Colonic mucosa (tissue), 4 donors: ENCODE results near the gene RNF144A. TPM values are rescaled to one million over a fixed set of nuclear protein-coding genes. Genes with fewer than 3 reads are reported as not detected.

ENCODE experiments used
- DNase-seq: peaks from one replicate; pipeline ENCODE4 v3.0.0-alpha.2; 2020
- H3K27ac ChIP-seq: fragments of 200-600 bp; one replicate; pipeline ENCODE4 v1.8.0; 2021
- H3K27me3 ChIP-seq: fragments of 200-600 bp; one replicate; pipeline ENCODE4 v1.8.0; 2021
- H3K36me3 ChIP-seq: fragments of 200-600 bp; one replicate; pipeline ENCODE4 v1.8.0; 2021
- H3K4me1 ChIP-seq: fragments of 200-600 bp; one replicate; pipeline ENCODE4 v1.8.0; 2021; ENCODE audit warnings: mild to moderate bottlenecking
- H3K4me3 ChIP-seq: fragments of 200-600 bp; one replicate; pipeline ENCODE4 v1.8.0; 2021
- H3K9ac ChIP-seq, 2 donors: one replicate each; pipeline ENCODE4 v1.7.0; 2013; ENCODE audit warnings: control low read depth in 2 of 2, low read depth in 2 of 2, low read length in 2 of 2
- H3K9me3 ChIP-seq: fragments of 200-600 bp; one replicate; pipeline ENCODE4 v1.8.0; 2021
- intact Hi-C: fragments of 100-400 bp; cut with DNase I; formaldehyde crosslinking; loops from one replicate; pipeline ENCODE4 v1.14.1; 2022
- total RNA-seq, 2 donors: library from RNA; stranded (reverse); fragmentation: NEBNext Ultra II Directional in 1 of 2; extraction: Animal tissue kit (Norgen Biotek cat#: 25700) in 1 of 2; gene quantifications; one replicate each; pipeline ENCODE4 v1.2.1, GENCODE V29; 2021
- TF ChIP-seq, protein P1 (sequence below): fragments of 200-600 bp; IDR thresholded peaks from one replicate; pipeline ENCODE4 v1.8.0; 2022; ENCODE audit warnings: antibody characterized with exemption, mild to moderate bottlenecking
- donor health status: healthy.
- donor health status: DM: no; HTN: no; CAD: no.
- donor health status: DM: no; HTN: no; CAD: no.

RNF144A gene
- total RNA-seq, 2 donors from 2014 or later = 13.9 to 22.6 TPM

GRCh38 chr2:7061921-7062320 is 144.7 kb downstream of the RNF144A start:
- Histone ChIP-seq H3K4me3 (no peak overlapping the region), H3K9ac (no peak overlapping the region), H3K27me3 (no peaks in the 10 kb centered on the region), H3K9me3 (no peaks in the 10 kb centered on the region), H3K36me3 (no peaks in the 10 kb centered on the region), H3K27ac (no peak overlapping the region), H3K4me1 (no peaks in the 10 kb centered on the region)
- TF ChIP-seq, protein P1, sequence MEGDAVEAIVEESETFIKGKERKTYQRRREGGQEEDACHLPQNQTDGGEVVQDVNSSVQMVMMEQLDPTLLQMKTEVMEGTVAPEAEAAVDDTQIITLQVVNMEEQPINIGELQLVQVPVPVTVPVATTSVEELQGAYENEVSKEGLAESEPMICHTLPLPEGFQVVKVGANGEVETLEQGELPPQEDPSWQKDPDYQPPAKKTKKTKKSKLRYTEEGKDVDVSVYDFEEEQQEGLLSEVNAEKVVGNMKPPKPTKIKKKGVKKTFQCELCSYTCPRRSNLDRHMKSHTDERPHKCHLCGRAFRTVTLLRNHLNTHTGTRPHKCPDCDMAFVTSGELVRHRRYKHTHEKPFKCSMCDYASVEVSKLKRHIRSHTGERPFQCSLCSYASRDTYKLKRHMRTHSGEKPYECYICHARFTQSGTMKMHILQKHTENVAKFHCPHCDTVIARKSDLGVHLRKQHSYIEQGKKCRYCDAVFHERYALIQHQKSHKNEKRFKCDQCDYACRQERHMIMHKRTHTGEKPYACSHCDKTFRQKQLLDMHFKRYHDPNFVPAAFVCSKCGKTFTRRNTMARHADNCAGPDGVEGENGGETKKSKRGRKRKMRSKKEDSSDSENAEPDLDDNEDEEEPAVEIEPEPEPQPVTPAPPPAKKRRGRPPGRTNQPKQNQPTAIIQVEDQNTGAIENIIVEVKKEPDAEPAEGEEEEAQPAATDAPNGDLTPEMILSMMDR = no peak
- DNase-seq = no peak
- intact Hi-C loops = no loop called here

DNA sequence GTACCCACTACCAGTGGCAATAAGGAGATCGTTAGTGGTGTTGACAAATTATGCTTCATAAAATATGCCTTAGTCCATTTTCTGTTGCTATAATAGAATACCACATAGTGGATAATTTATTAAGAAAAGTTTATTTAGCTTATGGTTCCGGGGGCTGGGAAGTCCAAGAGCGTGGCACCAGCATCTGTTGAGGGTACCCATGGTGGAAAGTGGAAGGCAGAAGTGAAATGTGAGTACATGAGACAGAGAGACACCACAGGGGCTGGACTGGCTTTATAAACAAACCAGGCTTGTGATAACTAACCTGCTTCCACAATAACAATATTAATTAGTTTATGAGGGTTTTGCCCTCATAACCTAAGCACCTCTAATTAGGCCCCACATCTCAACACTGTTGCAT is 146.6 kb downstream of the RNF144A start:
- no peak overlapping the region for H3K9ac ChIP-seq
- no peaks in the 10 kb centered on the region for H3K4me1 ChIP-seq
- no peaks in the 10 kb centered on the region for H3K9me3 ChIP-seq
- no peaks in the 10 kb centered on the region for H3K27me3 ChIP-seq
- no peak overlapping the region for H3K4me3 ChIP-seq
- no peaks in the 10 kb centered on the region for H3K36me3 ChIP-seq
- no peak for DNase-seq
- intact Hi-C loops = no loop called here
- H3K27ac ChIP-seq = no peak overlapping the region
- TF ChIP-seq, protein P1 = no peak

DNA sequence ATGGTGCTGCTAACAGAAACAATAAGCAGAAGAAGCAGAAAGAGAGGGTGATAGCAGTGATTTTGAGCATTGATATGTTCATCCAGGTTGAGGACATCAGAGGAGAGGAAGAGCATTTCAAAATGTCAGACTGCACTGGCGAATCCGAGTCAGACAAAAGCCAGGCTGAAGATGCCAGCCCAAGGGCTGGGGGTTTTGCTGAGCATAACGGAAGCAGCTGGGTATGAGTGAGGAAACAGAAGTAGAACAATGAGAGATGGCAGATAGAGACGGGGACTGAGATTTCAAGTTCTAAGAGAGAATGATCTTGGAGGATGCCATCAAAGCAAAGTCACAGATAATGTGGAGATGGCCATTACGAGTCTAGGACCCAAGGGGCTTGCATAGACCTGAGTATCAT is 151.2 kb downstream of the RNF144A start:
- Histone ChIP-seq H3K27me3 (no peaks in the 10 kb centered on the region), H3K27ac (no peak overlapping the region), H3K4me3 (no peak overlapping the region), H3K9me3 (no peaks in the 10 kb centered on the region), H3K36me3 (no peaks in the 10 kb centered on the region), H3K9ac (no peak overlapping the region), H3K4me1 (no peaks in the 10 kb centered on the region)
- intact Hi-C loops = no loop called here
- TF ChIP-seq, protein P1 = no peak
- no peak for DNase-seq

DNA sequence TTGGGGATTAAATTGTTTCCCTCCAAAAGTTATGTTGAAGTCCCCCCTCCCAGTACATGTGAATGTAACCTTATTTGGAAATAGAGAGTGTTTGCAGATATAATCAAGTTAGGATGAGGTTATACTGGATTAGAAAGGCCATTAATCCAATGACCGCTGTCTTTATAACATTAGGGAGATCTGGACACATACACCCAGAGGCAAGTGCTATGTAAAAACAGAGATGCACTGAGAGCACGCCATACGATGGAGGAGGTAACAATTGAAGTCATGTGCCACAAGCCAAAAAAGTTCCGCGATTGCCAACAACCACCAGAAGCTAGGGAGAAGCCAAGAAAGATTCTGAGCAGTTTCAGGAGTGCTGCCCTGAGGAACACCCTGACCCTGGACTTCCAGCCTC is 153.3 kb downstream of the RNF144A start:
- Histone ChIP-seq H3K4me1 (no peaks in the 10 kb centered on the region), H3K9ac (no peak overlapping the region), H3K4me3 (no peak overlapping the region), H3K9me3 (no peaks in the 10 kb centered on the region), H3K36me3 (no peaks in the 10 kb centered on the region), H3K27ac (no peak overlapping the region), H3K27me3 (no peaks in the 10 kb centered on the region)
- TF ChIP-seq, protein P1 = no peak
- DNase-seq = no peak
- intact Hi-C loops = no loop called here

GRCh38 chr2:7071154-7071553 is 153.9 kb downstream of the RNF144A start:
- Histone ChIP-seq H3K4me1 (no peaks in the 10 kb centered on the region), H3K9ac (no peak overlapping the region), H3K27me3 (no peaks in the 10 kb centered on the region), H3K9me3 (no peaks in the 10 kb centered on the region), H3K36me3 (no peaks in the 10 kb centered on the region), H3K4me3 (no peak overlapping the region), H3K27ac (no peak overlapping the region)
- no peak for DNase-seq
- intact Hi-C loops = no loop called here
- TF ChIP-seq, protein P1 = no peak
